ENCODE data around the gene FNTB. TPM values are rescaled to one million over a fixed set of nuclear protein-coding genes. Genes with fewer than 3 reads are reported as not detected.

FNTB gene
- total and polyA plus RNA-seq, 3 donors from 2014 or later, result 43.2 to 68.1 (median 52.5) TPM

DNA sequence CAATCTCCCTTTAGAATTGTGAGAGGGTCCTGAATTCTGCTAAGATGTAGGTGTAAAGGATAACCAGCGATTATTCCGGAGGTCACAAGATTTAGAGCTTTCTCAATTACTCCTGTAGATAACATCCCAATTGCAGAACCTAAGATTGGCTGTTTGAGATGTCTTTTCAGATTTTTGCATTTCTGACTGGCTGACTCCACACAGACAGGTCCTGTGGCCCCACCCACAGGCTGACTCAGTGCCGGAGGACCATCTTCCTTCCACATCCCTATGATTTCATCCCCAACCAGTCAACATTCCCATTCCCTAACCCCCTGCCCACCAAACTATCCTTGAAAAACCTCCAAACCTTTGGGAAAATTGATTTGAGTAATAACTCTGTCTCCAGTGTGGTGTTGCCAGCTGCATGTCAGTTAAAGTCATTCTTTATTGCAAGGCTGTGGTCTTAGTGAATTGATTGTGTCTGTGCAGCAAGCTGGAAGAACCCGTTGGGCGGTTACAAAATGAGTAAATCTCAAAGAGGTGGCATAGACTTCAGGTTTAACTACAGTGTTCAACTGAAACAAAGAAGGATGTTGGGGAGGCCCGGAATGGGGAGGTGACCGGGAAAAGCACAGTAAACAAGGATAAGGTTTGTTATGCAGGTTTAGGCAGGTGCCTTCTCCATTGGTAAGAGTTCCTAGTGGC, 10.6 kb downstream of the FNTB start:
- Histone ChIP-seq H3K4me3 (no peak overlapping the region), H3K9me3 (no peaks in the 10 kb centered on the region), H3K36me3 (ENCODE audit: low read depth, missing control alignments) (no peaks in the 10 kb centered on the region), H3K4me1 (no peaks in the 10 kb centered on the region), H3K27me3 (no peaks in the 10 kb centered on the region), H3K27ac (no peak overlapping the region)
- TF ChIP-seq POLR2A (IDR thresholded peaks at IDR 0.05), result no peak
- TF ChIP-seq, protein P1, sequence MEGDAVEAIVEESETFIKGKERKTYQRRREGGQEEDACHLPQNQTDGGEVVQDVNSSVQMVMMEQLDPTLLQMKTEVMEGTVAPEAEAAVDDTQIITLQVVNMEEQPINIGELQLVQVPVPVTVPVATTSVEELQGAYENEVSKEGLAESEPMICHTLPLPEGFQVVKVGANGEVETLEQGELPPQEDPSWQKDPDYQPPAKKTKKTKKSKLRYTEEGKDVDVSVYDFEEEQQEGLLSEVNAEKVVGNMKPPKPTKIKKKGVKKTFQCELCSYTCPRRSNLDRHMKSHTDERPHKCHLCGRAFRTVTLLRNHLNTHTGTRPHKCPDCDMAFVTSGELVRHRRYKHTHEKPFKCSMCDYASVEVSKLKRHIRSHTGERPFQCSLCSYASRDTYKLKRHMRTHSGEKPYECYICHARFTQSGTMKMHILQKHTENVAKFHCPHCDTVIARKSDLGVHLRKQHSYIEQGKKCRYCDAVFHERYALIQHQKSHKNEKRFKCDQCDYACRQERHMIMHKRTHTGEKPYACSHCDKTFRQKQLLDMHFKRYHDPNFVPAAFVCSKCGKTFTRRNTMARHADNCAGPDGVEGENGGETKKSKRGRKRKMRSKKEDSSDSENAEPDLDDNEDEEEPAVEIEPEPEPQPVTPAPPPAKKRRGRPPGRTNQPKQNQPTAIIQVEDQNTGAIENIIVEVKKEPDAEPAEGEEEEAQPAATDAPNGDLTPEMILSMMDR (IDR thresholded peaks at IDR 0.05), result no peak
- intact Hi-C loops (cut with DNase I; ENCODE audit: low total_unique reads), result no loop called here
- 90 to 95% methylated on average over 7 of the region's 7 CpGs for WGBS, 2 donors
- DNase-seq, result no peak

DNA sequence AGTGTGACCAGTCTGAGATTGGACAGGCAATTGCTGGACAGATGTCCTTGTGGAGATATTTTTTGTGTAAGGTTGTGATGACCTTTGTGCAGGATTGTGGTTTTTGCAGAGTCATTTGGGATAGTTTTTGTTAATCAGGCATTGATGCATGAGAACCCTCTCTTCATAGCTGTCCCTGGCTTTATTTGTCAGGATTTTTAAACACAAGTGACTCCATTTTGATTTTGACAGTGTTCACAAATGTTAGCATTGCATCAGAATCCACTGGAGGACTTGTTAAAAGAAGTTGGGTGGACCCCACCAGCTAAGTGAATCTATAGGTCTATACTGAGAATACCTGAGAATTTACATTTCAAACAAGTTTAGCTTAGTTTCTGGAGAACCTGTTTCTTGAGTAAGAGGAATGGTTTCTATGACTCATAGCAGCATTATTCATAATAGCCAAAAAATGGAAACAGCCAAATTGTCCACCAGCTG, 11.8 kb downstream of the FNTB start:
- H3K27ac ChIP-seq, result no peak overlapping the region
- H3K4me3 ChIP-seq, result no peak overlapping the region
- H3K9me3 ChIP-seq, result no peaks in the 10 kb centered on the region
- no peak for DNase-seq
- intact Hi-C loops (cut with DNase I; ENCODE audit: low total_unique reads), result no loop called here
- no peaks in the 10 kb centered on the region for H3K27me3 ChIP-seq
- H3K4me1 ChIP-seq, result no peaks in the 10 kb centered on the region
- no peak for TF ChIP-seq POLR2A (IDR thresholded peaks at IDR 0.05)
- TF ChIP-seq, protein P1 (IDR thresholded peaks at IDR 0.05), result no peak
- no peaks in the 10 kb centered on the region for H3K36me3 ChIP-seq (ENCODE audit: low read depth, missing control alignments)

GRCh38 chr14:65000898-65001591, 14.3 kb downstream of the FNTB start:
- no peaks in the 10 kb centered on the region for H3K27me3 ChIP-seq
- H3K27ac ChIP-seq, result no peak overlapping the region
- H3K36me3 ChIP-seq (ENCODE audit: low read depth, missing control alignments), result no peaks in the 10 kb centered on the region
- H3K4me3 ChIP-seq, result no peak overlapping the region
- H3K4me1 ChIP-seq, result no peaks in the 10 kb centered on the region
- WGBS, 2 donors, result 73 to 81% methylated on average over 6 of the region's 6 CpGs
- H3K9me3 ChIP-seq, result no peaks in the 10 kb centered on the region
- intact Hi-C loops (cut with DNase I; ENCODE audit: low total_unique reads), result no loop called here
- no peak for DNase-seq
- TF ChIP-seq, protein P1 (IDR thresholded peaks at IDR 0.05), result no peak
- no peak for TF ChIP-seq POLR2A (IDR thresholded peaks at IDR 0.05)

DNA sequence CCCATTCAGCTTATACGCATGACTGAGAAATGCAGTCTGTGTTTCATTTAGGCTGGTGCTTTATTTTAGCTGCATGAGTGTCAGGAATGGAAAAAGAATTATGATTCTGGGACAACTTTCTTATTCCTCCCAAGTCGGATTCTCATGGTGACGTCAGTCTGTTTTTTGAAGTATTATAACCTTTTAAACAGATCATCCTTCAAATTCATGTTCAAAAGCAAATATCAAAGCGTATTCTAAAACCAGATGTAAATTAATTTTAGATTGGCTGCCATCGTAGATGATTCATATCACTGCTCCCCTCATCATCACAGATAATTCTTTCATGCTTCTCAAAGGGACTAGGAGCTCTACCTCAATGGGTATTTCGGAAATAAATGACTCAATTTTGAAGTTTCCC, 15.0 kb downstream of the FNTB start:
- intact Hi-C loops (cut with DNase I; ENCODE audit: low total_unique reads), result no loop called here
- no peak for TF ChIP-seq POLR2A (IDR thresholded peaks at IDR 0.05)
- TF ChIP-seq, protein P1 (IDR thresholded peaks at IDR 0.05), result no peak
- Histone ChIP-seq H3K27me3 (no peaks in the 10 kb centered on the region), H3K36me3 (ENCODE audit: low read depth, missing control alignments) (no peaks in the 10 kb centered on the region), H3K4me1 (no peaks in the 10 kb centered on the region), H3K27ac (no peak overlapping the region), H3K9me3 (no peaks in the 10 kb centered on the region), H3K4me3 (no peak overlapping the region)
- DNase-seq, result no peak
- 95% methylated on average over 6 of the region's 6 CpGs for WGBS, 2 donors
